GM12892 (cell line): ENCODE data around the gene TMEM234.

Experiments
- POLR2A ChIP-seq: IDR thresholded peaks from 2 replicates; pipeline ENCODE4 v1.6.1; 2011; ENCODE audit warnings: low read depth, low read length, control low read depth
- TAF1 ChIP-seq: IDR thresholded peaks from 2 replicates; pipeline ENCODE4 v1.6.1; 2011; ENCODE audit warnings: low read depth, mild to moderate bottlenecking, control low read depth, low read length, borderline replicate concordance

- TF ChIP-seq POLR2A = no peak; the same call in 1 of the 2 replicates
- no peak for TF ChIP-seq TAF1
These were observed 29.8 kb downstream of the TMEM234 start for GRCh38 chr1:32192220-32192948.
